IMR-90 (cell line): ENCODE measurements around the gene PAX2. TPM values are rescaled to one million over a fixed set of nuclear protein-coding genes. Genes with fewer than 3 reads are reported as not detected.

ENCODE experiments used
- ATAC-seq: fragments of 200-7000 bp; cut with Tn5 transposase; 2 replicates; pipeline ENCODE4 v1.9.1; 2020; ENCODE audit warnings: low read depth, mild to moderate bottlenecking, moderate library complexity
- BruUV-seq: library from RNA; stranded (reverse); fragments of 400-500 nt; replicated peaks from 2 replicates; lab custom pipeline; 2021; lab: Mats Ljungman, UMichigan
- CTCF ChIA-PET: fragments of 300-600 bp; formaldehyde crosslinking; extraction: SDS; loops from one replicate; lab custom pipeline; 2021; ENCODE audit warnings: antibody characterized with exemption; lab: Yijun Ruan, JAX
- POLR2A ChIA-PET: fragments of 300-600 bp; sonication (Branson Sonifier 250); formaldehyde crosslinking; loops from one replicate; lab custom pipeline; 2022; ENCODE audit warnings: antibody characterized with exemption; ENCODE audit not compliant: unreplicated experiment; lab: Charles Lee
- DNase-seq: peaks from one replicate; pipeline ENCODE4 v3.0.0; 2013
- H2AFZ ChIP-seq: replicated peaks from 2 replicates; pipeline ENCODE3; 2013; ENCODE audit warnings: low read length, mild to moderate bottlenecking; ENCODE audit not compliant: poor library complexity
- H2AK5ac ChIP-seq: 2 replicates; pipeline ENCODE4 v1.6.1; 2013; ENCODE audit warnings: low read depth, low read length, inconsistent platforms
- H2AK9ac ChIP-seq: replicated peaks from 2 replicates; pipeline ENCODE3; 2013; ENCODE audit warnings: mild to moderate bottlenecking, low read depth, low read length, moderate library complexity; ENCODE audit not compliant: poor library complexity
- H2BK120ac ChIP-seq: 2 replicates; pipeline ENCODE4 v1.6.1; 2013; ENCODE audit warnings: low read depth, low read length, inconsistent platforms
- H2BK15ac ChIP-seq: 3 replicates; pipeline ENCODE4 v1.6.1; 2013; ENCODE audit warnings: low read depth, low read length, inconsistent platforms
- H2BK20ac ChIP-seq: 2 replicates; pipeline ENCODE4 v1.6.1; 2013; ENCODE audit warnings: low read depth, mild to moderate bottlenecking, inconsistent platforms, low read length, moderate library complexity
- H2BK5ac ChIP-seq: 2 replicates; pipeline ENCODE4 v1.6.1; 2013; ENCODE audit warnings: mild to moderate bottlenecking, low read depth, low read length, inconsistent platforms; ENCODE audit not compliant: poor library complexity, severe bottlenecking
- H3K14ac ChIP-seq: replicated peaks from 2 replicates; pipeline ENCODE4 v1.6.1; 2013; ENCODE audit warnings: low read depth, low read length, inconsistent platforms
- H3K18ac ChIP-seq: 2 replicates; pipeline ENCODE4 v1.6.1; 2013; ENCODE audit warnings: low read depth, low read length, control low read depth
- H3K23ac ChIP-seq: 2 replicates; pipeline ENCODE4 v1.6.1; 2013; ENCODE audit warnings: low read depth, low read length, inconsistent platforms
- H3K27ac ChIP-seq: 2 replicates; pipeline ENCODE4 v1.5.1; 2013; ENCODE audit warnings: mild to moderate bottlenecking, control low read depth, low read length; ENCODE audit not compliant: insufficient read depth
- H3K27me3 ChIP-seq: 2 replicates; pipeline ENCODE4 v1.6.1; 2013; ENCODE audit warnings: low read length; ENCODE audit not compliant: control insufficient read depth, insufficient read depth
- H3K36me3 ChIP-seq: 2 replicates; pipeline ENCODE4 v1.6.1; 2013; ENCODE audit warnings: low read length, mixed read lengths; ENCODE audit not compliant: control insufficient read depth, insufficient read depth
- H3K4ac ChIP-seq: 2 replicates; pipeline ENCODE4 v1.6.1; 2013; ENCODE audit warnings: low read depth, low read length, inconsistent platforms
- H3K4me1 ChIP-seq: 2 replicates; pipeline ENCODE4 v1.6.1; 2013; ENCODE audit warnings: low read length, mixed read lengths; ENCODE audit not compliant: control insufficient read depth, insufficient read depth
- H3K4me2 ChIP-seq: 2 replicates; pipeline ENCODE4 v1.6.1; 2013; ENCODE audit warnings: low read depth, mild to moderate bottlenecking, control low read depth, low read length, moderate library complexity
- H3K4me3 ChIP-seq: 2 replicates; pipeline ENCODE4 v1.5.1; 2013; ENCODE audit warnings: low read depth, mild to moderate bottlenecking, control low read depth, low read length, moderate library complexity; ENCODE audit not compliant: insufficient read depth
- H3K56ac ChIP-seq: 2 replicates; pipeline ENCODE4 v1.6.1; 2013; ENCODE audit warnings: low read length, inconsistent platforms; ENCODE audit not compliant: insufficient read depth; ENCODE audit errors: extremely low read depth
- H3K79me1 ChIP-seq, 2 experiments: 2 replicates each; pipeline ENCODE4 v1.6.1; 2013; ENCODE audit warnings: low read length in 2 of 2, inconsistent platforms in 1 of 2, low read depth in 1 of 2
- H3K9ac ChIP-seq: 2 replicates; pipeline ENCODE4 v1.6.1; 2013; ENCODE audit warnings: low read depth, low read length, control low read depth
- H3K9me1 ChIP-seq: 2 replicates; pipeline ENCODE4 v1.6.1; 2013; ENCODE audit warnings: low read length, inconsistent platforms; ENCODE audit not compliant: insufficient read depth
- H3K9me3 ChIP-seq: 2 replicates; pipeline ENCODE4 v1.6.1; 2013; ENCODE audit warnings: low read length; ENCODE audit not compliant: control insufficient read depth, insufficient read depth
- H4K20me1 ChIP-seq: 2 replicates; pipeline ENCODE4 v1.6.1; 2013; ENCODE audit warnings: low read length, inconsistent platforms; ENCODE audit not compliant: insufficient read depth
- H4K5ac ChIP-seq: 2 replicates; pipeline ENCODE4 v1.6.1; 2013; ENCODE audit warnings: mild to moderate bottlenecking, low read depth, low read length, control low read depth
- H4K8ac ChIP-seq, 2 experiments: 2 replicates each; pipeline ENCODE4 v1.6.1; 2013; ENCODE audit warnings: low read depth in 2 of 2, low read length in 2 of 2, control low read depth in 1 of 2, inconsistent platforms in 1 of 2
- H4K91ac ChIP-seq: 2 replicates; pipeline ENCODE4 v1.6.1; 2013; ENCODE audit warnings: low read depth, low read length, inconsistent platforms; ENCODE audit not compliant: insufficient read depth
- BHLHE40 ChIP-seq: fragments of 150-350 bp; IDR thresholded peaks from 2 replicates; pipeline ENCODE4 v1.6.1; 2016; ENCODE audit warnings: mild to moderate bottlenecking, low read depth, low read length
- CEBPB ChIP-seq: IDR thresholded peaks from 2 replicates; pipeline ENCODE4 v1.6.1; 2012; ENCODE audit warnings: low read depth, low read length, improper control_type of control experiment
- CHD1 ChIP-seq: IDR thresholded peaks from 2 replicates; pipeline ENCODE4 v1.6.1; 2012; ENCODE audit warnings: low read depth, low read length, improper control_type of control experiment
- FOS ChIP-seq: fragments of 150-350 bp; IDR thresholded peaks from 2 replicates; pipeline ENCODE4 v1.6.1; 2016; ENCODE audit warnings: low read depth, low read length
- MAFK ChIP-seq: IDR thresholded peaks from 2 replicates; pipeline ENCODE4 v1.6.1; 2012; ENCODE audit warnings: low read depth, low read length, improper control_type of control experiment
- MAZ ChIP-seq: IDR thresholded peaks from 2 replicates; pipeline ENCODE4 v1.6.1; 2012; ENCODE audit warnings: low read depth, mild to moderate bottlenecking, low read length, improper control_type of control experiment, moderate library complexity, borderline replicate concordance
- MXI1 ChIP-seq: IDR thresholded peaks from 2 replicates; pipeline ENCODE4 v1.6.1; 2012; ENCODE audit warnings: low read depth, mild to moderate bottlenecking, low read length, moderate library complexity, borderline replicate concordance
- NFE2L2 ChIP-seq: fragments of 150-350 bp; IDR thresholded peaks from 2 replicates; pipeline ENCODE4 v1.6.1; 2016; ENCODE audit warnings: low read depth, mild to moderate bottlenecking, low read length
- POLR2A ChIP-seq: IDR thresholded peaks from 2 replicates; pipeline ENCODE4 v1.6.1; 2012; ENCODE audit warnings: mild to moderate bottlenecking, low read depth, low read length
- RAD21 ChIP-seq: IDR thresholded peaks from 2 replicates; pipeline ENCODE4 v1.6.1; 2012; ENCODE audit warnings: low read length, improper control_type of control experiment
- RCOR1 ChIP-seq: IDR thresholded peaks from 2 replicates; pipeline ENCODE4 v1.6.1; 2012; ENCODE audit warnings: mild to moderate bottlenecking, low read length, improper control_type of control experiment; ENCODE audit not compliant: insufficient replicate concordance
- RFX5 ChIP-seq: IDR thresholded peaks from 2 replicates; pipeline ENCODE4 v1.8.0; 2012; ENCODE audit warnings: low read depth, mild to moderate bottlenecking, low read length, moderate library complexity
- SMC3 ChIP-seq: fragments of 150-350 bp; IDR thresholded peaks from 2 replicates; pipeline ENCODE4 v1.6.1; 2016; ENCODE audit warnings: low read depth, mild to moderate bottlenecking, antibody characterized with exemption, low read length, moderate library complexity
- WGBS, 2 experiments: methylation state at CpG; one replicate each; pipeline versions ENCODE4 v1.1.5 to v1.1.7; 2013; ENCODE audit warnings: missing lambda C conversion rate in 2 of 2; ENCODE audit not compliant: insufficient read length in 1 of 2; ENCODE audit errors: extremely low coverage in 2 of 2; 5-methylcytosine and 5-hydroxymethylcytosine counted together
- dilution Hi-C: fragments of 300-500 bp; cut with HindIII; formaldehyde crosslinking; loops from one replicate; pipeline ENCODE4 v1.14.3; 2018; ENCODE audit warnings: low sequenced_read_pairs; ENCODE audit not compliant: unreplicated experiment
- in situ Hi-C: fragments of 300-500 bp; cut with MboI; formaldehyde crosslinking; loops from 3 replicates; pipeline ENCODE4 v1.14.3; 2019; ENCODE audit warnings: low sequenced_read_pairs, inconsistent platforms, mixed read lengths
- intact Hi-C: fragments of 100-400 bp; cut with micrococcal nuclease; formaldehyde crosslinking; loops from 2 replicates; pipeline ENCODE4 v1.10.0; 2022
- polyA plus RNA-seq, 3 experiments: library from polyadenylated mRNA; depleted of rRNA; stranded (reverse); fragments of >200 nt; gene quantifications; 2 replicates each; pipeline ENCODE4 v1.2.3, GENCODE V29; 2012; ENCODE audit warnings: low replicate concordance in 1 of 3
- total RNA-seq: library from RNA; depleted of rRNA; stranded (reverse); fragments of >200 nt; gene quantifications from 2 replicates; pipeline ENCODE4 v1.2.3, GENCODE V29; 2012
- TF ChIP-seq, protein P1 (sequence below): fragments of 150-350 bp; IDR thresholded peaks from 2 replicates; pipeline ENCODE4 v1.6.1; 2017; ENCODE audit warnings: mild to moderate bottlenecking, antibody characterized with exemption, low read length, low read depth
- TF ChIP-seq, protein P2 (sequence below): fragments of 150-350 bp; IDR thresholded peaks from 2 replicates; pipeline ENCODE4 v1.6.1; 2016; ENCODE audit warnings: low read depth, mild to moderate bottlenecking, low read length, moderate library complexity, borderline replicate concordance
- TF ChIP-seq, protein P3 (sequence below): conservative IDR thresholded peaks from 2 replicates; pipeline ENCODE4 v1.5.1; 2012; ENCODE audit warnings: mild to moderate bottlenecking, low read depth, low read length, improper control_type of control experiment

Gene PAX2
- total and polyA plus RNA-seq, 2 of the 4 experiments (the other 2 are of a cell fraction): not detected

DNA sequence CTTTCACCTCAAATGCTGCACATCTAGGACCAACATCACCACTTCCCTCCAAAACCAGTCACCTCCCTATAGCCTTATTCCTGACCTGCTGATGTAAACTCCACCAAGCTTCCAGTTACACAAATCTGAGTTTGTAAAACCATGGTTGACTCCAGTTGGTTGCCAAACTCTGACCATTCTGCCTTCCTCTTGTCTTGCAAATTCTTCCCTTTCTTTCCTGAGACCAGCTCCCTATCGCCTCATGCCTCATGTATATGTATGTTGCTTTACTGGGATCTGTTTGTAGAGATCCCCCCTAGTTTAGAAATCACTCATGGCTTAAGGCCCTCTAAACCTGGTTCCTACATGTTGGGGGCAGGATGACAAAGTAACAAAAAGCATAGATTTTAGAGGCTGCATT lies 31.3 kb downstream of the PAX2 start:
- H2BK20ac ChIP-seq: no peak overlapping the region

More for the DNA sequence above, 31.3 kb downstream of the PAX2 start:
- no peaks in the 10 kb centered on the region for H4K20me1 ChIP-seq
- H3K9me1 ChIP-seq: no peaks in the 10 kb centered on the region
- H2AK9ac ChIP-seq: no peak overlapping the region
- no peak overlapping the region for H3K9ac ChIP-seq
- no peak overlapping the region for H3K4me3 ChIP-seq
- H4K91ac ChIP-seq: no peak overlapping the region
- H2BK120ac ChIP-seq: no peak overlapping the region
- no peak overlapping the region for H2BK15ac ChIP-seq
- in situ Hi-C loops (no loop called here), intact Hi-C loops (no loop called here), dilution Hi-C loops (no loop called here)
- ATAC-seq (no peak), DNase-seq (no peak)
- no peaks in the 10 kb centered on the region for H3K36me3 ChIP-seq
- no peak overlapping the region for H3K4ac ChIP-seq
- no peak for TF ChIP-seq POLR2A
- TF ChIP-seq SMC3: no peak
- no peak for TF ChIP-seq RCOR1
- TF ChIP-seq, protein P1, sequence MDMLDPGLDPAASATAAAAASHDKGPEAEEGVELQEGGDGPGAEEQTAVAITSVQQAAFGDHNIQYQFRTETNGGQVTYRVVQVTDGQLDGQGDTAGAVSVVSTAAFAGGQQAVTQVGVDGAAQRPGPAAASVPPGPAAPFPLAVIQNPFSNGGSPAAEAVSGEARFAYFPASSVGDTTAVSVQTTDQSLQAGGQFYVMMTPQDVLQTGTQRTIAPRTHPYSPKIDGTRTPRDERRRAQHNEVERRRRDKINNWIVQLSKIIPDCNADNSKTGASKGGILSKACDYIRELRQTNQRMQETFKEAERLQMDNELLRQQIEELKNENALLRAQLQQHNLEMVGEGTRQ: no peak
- no peak for TF ChIP-seq CHD1
- no peak for TF ChIP-seq BHLHE40
- no peak for TF ChIP-seq MAFK
- TF ChIP-seq NFE2L2: no peak
- TF ChIP-seq RAD21: no peak
- TF ChIP-seq FOS: no peak
- no peak for TF ChIP-seq CEBPB
- no peak for TF ChIP-seq MXI1
- TF ChIP-seq MAZ: no peak
- TF ChIP-seq, protein P2, sequence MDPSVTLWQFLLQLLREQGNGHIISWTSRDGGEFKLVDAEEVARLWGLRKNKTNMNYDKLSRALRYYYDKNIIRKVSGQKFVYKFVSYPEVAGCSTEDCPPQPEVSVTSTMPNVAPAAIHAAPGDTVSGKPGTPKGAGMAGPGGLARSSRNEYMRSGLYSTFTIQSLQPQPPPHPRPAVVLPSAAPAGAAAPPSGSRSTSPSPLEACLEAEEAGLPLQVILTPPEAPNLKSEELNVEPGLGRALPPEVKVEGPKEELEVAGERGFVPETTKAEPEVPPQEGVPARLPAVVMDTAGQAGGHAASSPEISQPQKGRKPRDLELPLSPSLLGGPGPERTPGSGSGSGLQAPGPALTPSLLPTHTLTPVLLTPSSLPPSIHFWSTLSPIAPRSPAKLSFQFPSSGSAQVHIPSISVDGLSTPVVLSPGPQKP: no peak
- no peak for TF ChIP-seq RFX5
- TF ChIP-seq, protein P3, sequence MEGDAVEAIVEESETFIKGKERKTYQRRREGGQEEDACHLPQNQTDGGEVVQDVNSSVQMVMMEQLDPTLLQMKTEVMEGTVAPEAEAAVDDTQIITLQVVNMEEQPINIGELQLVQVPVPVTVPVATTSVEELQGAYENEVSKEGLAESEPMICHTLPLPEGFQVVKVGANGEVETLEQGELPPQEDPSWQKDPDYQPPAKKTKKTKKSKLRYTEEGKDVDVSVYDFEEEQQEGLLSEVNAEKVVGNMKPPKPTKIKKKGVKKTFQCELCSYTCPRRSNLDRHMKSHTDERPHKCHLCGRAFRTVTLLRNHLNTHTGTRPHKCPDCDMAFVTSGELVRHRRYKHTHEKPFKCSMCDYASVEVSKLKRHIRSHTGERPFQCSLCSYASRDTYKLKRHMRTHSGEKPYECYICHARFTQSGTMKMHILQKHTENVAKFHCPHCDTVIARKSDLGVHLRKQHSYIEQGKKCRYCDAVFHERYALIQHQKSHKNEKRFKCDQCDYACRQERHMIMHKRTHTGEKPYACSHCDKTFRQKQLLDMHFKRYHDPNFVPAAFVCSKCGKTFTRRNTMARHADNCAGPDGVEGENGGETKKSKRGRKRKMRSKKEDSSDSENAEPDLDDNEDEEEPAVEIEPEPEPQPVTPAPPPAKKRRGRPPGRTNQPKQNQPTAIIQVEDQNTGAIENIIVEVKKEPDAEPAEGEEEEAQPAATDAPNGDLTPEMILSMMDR: no peak
- POLR2A ChIA-PET: no interaction called here
- H3K9me3 ChIP-seq: no peaks in the 10 kb centered on the region
- H2AFZ ChIP-seq: no peak overlapping the region
- no peak overlapping the region for H3K56ac ChIP-seq
- no peak overlapping the region for H4K8ac ChIP-seq
- H3K27me3 ChIP-seq: peaks cover 48% of the 10 kb centered on the region
- no peak overlapping the region for H3K23ac ChIP-seq
- no peak overlapping the region for H2AK5ac ChIP-seq
- no peaks in the 10 kb centered on the region for H3K4me1 ChIP-seq
- no TSS peak for BruUV-seq
- H3K79me1 ChIP-seq: no peaks in the 10 kb centered on the region
- H4K5ac ChIP-seq: no peak overlapping the region
- H3K18ac ChIP-seq: no peak overlapping the region
- H3K4me2 ChIP-seq: no peak overlapping the region
- H3K14ac ChIP-seq: no peak overlapping the region
- no peak overlapping the region for H3K27ac ChIP-seq
- H2BK5ac ChIP-seq: no peak overlapping the region
- no CpG with 5 or more reads among the region's 1 CpG for WGBS, 2 experiments
- CTCF ChIA-PET: no interaction called here
